ENCODE results near the gene IQUB. TPM values are rescaled to one million over a fixed set of nuclear protein-coding genes. Genes with fewer than 3 reads are reported as not detected.
"Not testable (repeated sequence)": the region's sequence is repeated elsewhere in the genome, so short reads cannot be mapped to it uniquely, and the experiment has no call there.

IQUB gene
- total RNA-seq, 1 donor from 2014 or later = 0.52 TPM

GRCh38 chr7:123532343-123532742 lies 2.1 kb downstream of the IQUB start:
- not testable (repeated sequence) for H3K27me3 ChIP-seq (ENCODE audit: control insufficient read depth in 3 of 3, insufficient read depth in 3 of 3, low read length in 3 of 3); H3K27ac ChIP-seq (ENCODE audit: low read depth, low read length); H3K9ac ChIP-seq (ENCODE audit: low read depth in 1 of 3, low read length in 3 of 3); H3K4me1 ChIP-seq (ENCODE audit: control insufficient read depth in 3 of 3, insufficient read depth in 3 of 3, low read length in 3 of 3); H3K9me3 ChIP-seq (ENCODE audit: control insufficient read depth in 3 of 3, low read length in 3 of 3); H3K36me3 ChIP-seq (ENCODE audit: control insufficient read depth in 3 of 3, insufficient read depth in 3 of 3, low read length in 3 of 3)
- H3K4me3 ChIP-seq (ENCODE audit: low read length in 3 of 3) = peak overlapping the region in 1 of 3 donors; percentile 35

GRCh38 chr7:123530035-123530591 lies 4.3 kb downstream of the IQUB start:
- not testable (repeated sequence) for H3K27ac ChIP-seq (ENCODE audit: low read depth, low read length); H3K27me3 ChIP-seq (ENCODE audit: control insufficient read depth in 3 of 3, insufficient read depth in 3 of 3, low read length in 3 of 3); H3K36me3 ChIP-seq (ENCODE audit: control insufficient read depth in 3 of 3, insufficient read depth in 3 of 3, low read length in 3 of 3); H3K4me1 ChIP-seq (ENCODE audit: control insufficient read depth in 3 of 3, insufficient read depth in 3 of 3, low read length in 3 of 3); H3K4me3 ChIP-seq (ENCODE audit: low read length in 3 of 3); H3K9ac ChIP-seq (ENCODE audit: low read depth in 1 of 3, low read length in 3 of 3); H3K9me3 ChIP-seq (ENCODE audit: control insufficient read depth in 3 of 3, low read length in 3 of 3)

GRCh38 chr7:123528265-123528664 lies 6.1 kb downstream of the IQUB start:
- Histone ChIP-seq H3K4me3 (ENCODE audit: low read length in 3 of 3) (no peak overlapping the region), H3K36me3 (ENCODE audit: control insufficient read depth in 3 of 3, insufficient read depth in 3 of 3, low read length in 3 of 3) (no peaks in the 10 kb centered on the region), H3K9me3 (ENCODE audit: control insufficient read depth in 3 of 3, low read length in 3 of 3) (no peaks in the 10 kb centered on the region), H3K27ac (ENCODE audit: low read depth, low read length) (no peak overlapping the region), H3K4me1 (ENCODE audit: control insufficient read depth in 3 of 3, insufficient read depth in 3 of 3, low read length in 3 of 3) (peaks cover 0 to 3% (median 0%) of the 10 kb centered on the region in 3 donors), H3K9ac (ENCODE audit: low read depth in 1 of 3, low read length in 3 of 3) (no peak overlapping the region), H3K27me3 (ENCODE audit: control insufficient read depth in 3 of 3, insufficient read depth in 3 of 3, low read length in 3 of 3) (no peaks in the 10 kb centered on the region)

GRCh38 chr7:123527712-123528225 lies 6.6 kb downstream of the IQUB start:
- not testable (repeated sequence) for H3K27ac ChIP-seq (ENCODE audit: low read depth, low read length); H3K9me3 ChIP-seq (ENCODE audit: control insufficient read depth in 3 of 3, low read length in 3 of 3); H3K9ac ChIP-seq (ENCODE audit: low read depth in 1 of 3, low read length in 3 of 3); H3K4me1 ChIP-seq (ENCODE audit: control insufficient read depth in 3 of 3, insufficient read depth in 3 of 3, low read length in 3 of 3); H3K4me3 ChIP-seq (ENCODE audit: low read length in 3 of 3); H3K36me3 ChIP-seq (ENCODE audit: control insufficient read depth in 3 of 3, insufficient read depth in 3 of 3, low read length in 3 of 3); H3K27me3 ChIP-seq (ENCODE audit: control insufficient read depth in 3 of 3, insufficient read depth in 3 of 3, low read length in 3 of 3)

GRCh38 chr7:123526533-123526932 lies 7.9 kb downstream of the IQUB start:
- H3K27ac ChIP-seq (ENCODE audit: low read depth, low read length); H3K36me3 ChIP-seq (ENCODE audit: control insufficient read depth in 3 of 3, insufficient read depth in 3 of 3, low read length in 3 of 3); H3K4me3 ChIP-seq (ENCODE audit: low read length in 3 of 3); H3K4me1 ChIP-seq (ENCODE audit: control insufficient read depth in 3 of 3, insufficient read depth in 3 of 3, low read length in 3 of 3); H3K27me3 ChIP-seq (ENCODE audit: control insufficient read depth in 3 of 3, insufficient read depth in 3 of 3, low read length in 3 of 3); H3K9me3 ChIP-seq (ENCODE audit: control insufficient read depth in 3 of 3, low read length in 3 of 3); H3K9ac ChIP-seq (ENCODE audit: low read depth in 1 of 3, low read length in 3 of 3): not testable (repeated sequence)

- Histone ChIP-seq H3K4me3 (ENCODE audit: low read length in 3 of 3) (no peak overlapping the region), H3K4me1 (ENCODE audit: control insufficient read depth in 3 of 3, insufficient read depth in 3 of 3, low read length in 3 of 3) (no peaks in the 10 kb centered on the region), H3K27me3 (ENCODE audit: control insufficient read depth in 3 of 3, insufficient read depth in 3 of 3, low read length in 3 of 3) (no peaks in the 10 kb centered on the region), H3K9ac (ENCODE audit: low read depth in 1 of 3, low read length in 3 of 3) (no peak overlapping the region), H3K9me3 (ENCODE audit: control insufficient read depth in 3 of 3, low read length in 3 of 3) (no peaks in the 10 kb centered on the region), H3K36me3 (ENCODE audit: control insufficient read depth in 3 of 3, insufficient read depth in 3 of 3, low read length in 3 of 3) (no peaks in the 10 kb centered on the region), H3K27ac (ENCODE audit: low read depth, low read length) (no peak overlapping the region)
These were observed 12.3 kb downstream of the IQUB start for GRCh38 chr7:123522066-123522465.

- Histone ChIP-seq H3K9me3 (ENCODE audit: control insufficient read depth in 3 of 3, low read length in 3 of 3) (no peaks in the 10 kb centered on the region), H3K36me3 (ENCODE audit: control insufficient read depth in 3 of 3, insufficient read depth in 3 of 3, low read length in 3 of 3) (no peaks in the 10 kb centered on the region), H3K4me3 (ENCODE audit: low read length in 3 of 3) (no peak overlapping the region), H3K9ac (ENCODE audit: low read depth in 1 of 3, low read length in 3 of 3) (no peak overlapping the region), H3K27ac (ENCODE audit: low read depth, low read length) (no peak overlapping the region), H3K4me1 (ENCODE audit: control insufficient read depth in 3 of 3, insufficient read depth in 3 of 3, low read length in 3 of 3) (no peaks in the 10 kb centered on the region), H3K27me3 (ENCODE audit: control insufficient read depth in 3 of 3, insufficient read depth in 3 of 3, low read length in 3 of 3) (no peaks in the 10 kb centered on the region)
These were observed 29.2 kb downstream of the IQUB start for GRCh38 chr7:123505221-123505620.

- no peaks in the 10 kb centered on the region for H3K27me3 ChIP-seq (ENCODE audit: control insufficient read depth in 3 of 3, insufficient read depth in 3 of 3, low read length in 3 of 3)
- H3K9ac ChIP-seq (ENCODE audit: low read depth in 1 of 3, low read length in 3 of 3) = no peak overlapping the region
- H3K9me3 ChIP-seq (ENCODE audit: control insufficient read depth in 3 of 3, low read length in 3 of 3) = no peaks in the 10 kb centered on the region
- H3K36me3 ChIP-seq (ENCODE audit: control insufficient read depth in 3 of 3, insufficient read depth in 3 of 3, low read length in 3 of 3) = no peaks in the 10 kb centered on the region
- H3K4me1 ChIP-seq (ENCODE audit: control insufficient read depth in 3 of 3, insufficient read depth in 3 of 3, low read length in 3 of 3) = no peaks in the 10 kb centered on the region
- H3K4me3 ChIP-seq (ENCODE audit: low read length in 3 of 3) = no peak overlapping the region
- no peak overlapping the region for H3K27ac ChIP-seq (ENCODE audit: low read depth, low read length)
These were observed 32.2 kb downstream of the IQUB start for GRCh38 chr7:123502201-123502600.

- H3K9me3 ChIP-seq (ENCODE audit: control insufficient read depth in 3 of 3, low read length in 3 of 3) = no peaks in the 10 kb centered on the region
- no peak overlapping the region for H3K4me3 ChIP-seq (ENCODE audit: low read length in 3 of 3)
- H3K27me3 ChIP-seq (ENCODE audit: control insufficient read depth in 3 of 3, insufficient read depth in 3 of 3, low read length in 3 of 3) = no peaks in the 10 kb centered on the region
- H3K27ac ChIP-seq (ENCODE audit: low read depth, low read length) = no peak overlapping the region
- no peaks in the 10 kb centered on the region for H3K4me1 ChIP-seq (ENCODE audit: control insufficient read depth in 3 of 3, insufficient read depth in 3 of 3, low read length in 3 of 3)
- H3K9ac ChIP-seq (ENCODE audit: low read depth in 1 of 3, low read length in 3 of 3) = no peak overlapping the region
- no peaks in the 10 kb centered on the region for H3K36me3 ChIP-seq (ENCODE audit: control insufficient read depth in 3 of 3, insufficient read depth in 3 of 3, low read length in 3 of 3)
These were observed 33.4 kb downstream of the IQUB start for GRCh38 chr7:123500878-123501489.

GRCh38 chr7:123499211-123499970 lies 35.0 kb downstream of the IQUB start:
- Histone ChIP-seq H3K9ac (ENCODE audit: low read depth in 1 of 3, low read length in 3 of 3) (no peak overlapping the region), H3K4me1 (ENCODE audit: control insufficient read depth in 3 of 3, insufficient read depth in 3 of 3, low read length in 3 of 3) (no peaks in the 10 kb centered on the region), H3K27me3 (ENCODE audit: control insufficient read depth in 3 of 3, insufficient read depth in 3 of 3, low read length in 3 of 3) (no peaks in the 10 kb centered on the region), H3K4me3 (ENCODE audit: low read length in 3 of 3) (no peak overlapping the region), H3K9me3 (ENCODE audit: control insufficient read depth in 3 of 3, low read length in 3 of 3) (no peaks in the 10 kb centered on the region), H3K36me3 (ENCODE audit: control insufficient read depth in 3 of 3, insufficient read depth in 3 of 3, low read length in 3 of 3) (no peaks in the 10 kb centered on the region), H3K27ac (ENCODE audit: low read depth, low read length) (no peak overlapping the region)
